ENCODE measurements around the gene FAM98C.

Gene FAM98C

GRCh38 chr19:38370299-38370698 lies 32.6 kb upstream of the FAM98C start:
- TF ChIP-seq CTCF (IDR thresholded peaks at IDR 0.05; ENCODE audit: borderline replicate concordance, control extremely low read depth, extremely low read depth, insufficient read depth, missing control alignments): no peak
- no peak for DNase-seq (ENCODE audit: low spot score)
- in situ Hi-C loops (cut with MboI; ENCODE audit: low sequenced_read_pairs, unreplicated experiment): no loop called here

GRCh38 chr19:38371081-38371480 lies 31.8 kb upstream of the FAM98C start:
- in situ Hi-C loops (cut with MboI; ENCODE audit: low sequenced_read_pairs, unreplicated experiment): no loop called here
- no peak for TF ChIP-seq CTCF (IDR thresholded peaks at IDR 0.05; ENCODE audit: borderline replicate concordance, control extremely low read depth, extremely low read depth, insufficient read depth, missing control alignments)
- no peak for DNase-seq (ENCODE audit: low spot score)

- DNase-seq (ENCODE audit: low spot score): no peak
- no peak for TF ChIP-seq CTCF (IDR thresholded peaks at IDR 0.05; ENCODE audit: borderline replicate concordance, control extremely low read depth, extremely low read depth, insufficient read depth, missing control alignments)
- in situ Hi-C loops (cut with MboI; ENCODE audit: low sequenced_read_pairs, unreplicated experiment): no loop called here
Observed at GRCh38 chr19:38373907-38374331, 29.0 kb upstream of the FAM98C start.

GRCh38 chr19:38374332-38375097 lies 28.4 kb upstream of the FAM98C start, which contains the start of gene PSMD8:
PSMD8 (plus strand) TSS chr19:38374571; CDS start chr19:38374602, 31 bp downstream.
- in situ Hi-C loops (cut with MboI; ENCODE audit: low sequenced_read_pairs, unreplicated experiment): no loop called here
- DNase-seq (ENCODE audit: low spot score): peak; percentile 99
- peak; percentile 9 for TF ChIP-seq CTCF (IDR thresholded peaks at IDR 0.05; ENCODE audit: borderline replicate concordance, control extremely low read depth, extremely low read depth, insufficient read depth, missing control alignments)

- in situ Hi-C loops (cut with MboI; ENCODE audit: low sequenced_read_pairs, unreplicated experiment): no loop called here
- DNase-seq (ENCODE audit: low spot score): no peak
- no peak for TF ChIP-seq CTCF (IDR thresholded peaks at IDR 0.05; ENCODE audit: borderline replicate concordance, control extremely low read depth, extremely low read depth, insufficient read depth, missing control alignments)
Observed at GRCh38 chr19:38375098-38375493, 27.8 kb upstream of the FAM98C start.

- in situ Hi-C loops (cut with MboI; ENCODE audit: low sequenced_read_pairs, unreplicated experiment): no loop called here
- no peak for DNase-seq (ENCODE audit: low spot score)
- TF ChIP-seq CTCF (IDR thresholded peaks at IDR 0.05; ENCODE audit: borderline replicate concordance, control extremely low read depth, extremely low read depth, insufficient read depth, missing control alignments): no peak
Observed at GRCh38 chr19:38375748-38376147, 27.1 kb upstream of the FAM98C start.
